A673 (cell line): Measurements from ENCODE around the gene B4GALNT4. TPM values are rescaled to one million over a fixed set of nuclear protein-coding genes. Genes with fewer than 3 reads are reported as not detected.
"Not testable (repeated sequence)": the region's sequence is repeated elsewhere in the genome, so short reads cannot be mapped to it uniquely, and the experiment has no call there.

Source experiments
- BruUV-seq: library from RNA; stranded (reverse); fragments of 400-500 nt; replicated peaks from 2 replicates; lab custom pipeline; 2021; lab: Mats Ljungman, UMichigan
- CTCF ChIA-PET: fragments of 300-600 bp; sonication (Branson Sonifier 250); formaldehyde crosslinking; loops from one replicate; lab custom pipeline; 2022; ENCODE audit warnings: antibody characterized with exemption; lab: Charles Lee
- POLR2A ChIA-PET: fragments of 300-600 bp; sonication (Branson Sonifier 250); formaldehyde crosslinking; loops from one replicate; lab custom pipeline; 2022; ENCODE audit warnings: antibody characterized with exemption; ENCODE audit not compliant: low non-redundant PET; lab: Charles Lee
- DNase-seq: peaks from one replicate; pipeline ENCODE4 v3.0.0-alpha.2; 2015; ENCODE audit warnings: low spot score
- H3K27ac ChIP-seq: fragments of 200-600 bp; sonication (generic); 2 replicates; pipeline ENCODE4 v1.5.1; 2016; ENCODE audit warnings: mixed run types, low read depth, mild to moderate bottlenecking, mixed read lengths, antibody characterized with exemption, low read length; ENCODE audit not compliant: poor library complexity, severe bottlenecking
- H3K27me3 ChIP-seq: fragments of 200-600 bp; sonication (generic); replicated peaks from 2 replicates; pipeline ENCODE4 v1.6.1; 2017; ENCODE audit warnings: mixed run types, low read depth, mild to moderate bottlenecking, mixed read lengths, antibody characterized with exemption, low read length; ENCODE audit not compliant: insufficient read depth, poor library complexity
- H3K36me3 ChIP-seq: fragments of 200-600 bp; sonication (generic); 2 replicates; pipeline ENCODE4 v1.6.1; 2016; ENCODE audit warnings: mixed run types, mild to moderate bottlenecking, mixed read lengths, antibody characterized with exemption, low read length; ENCODE audit not compliant: insufficient read depth, poor library complexity, severe bottlenecking
- H3K4me1 ChIP-seq: fragments of 200-600 bp; sonication (generic); 2 replicates; pipeline ENCODE4 v1.6.1; 2017; ENCODE audit warnings: mixed run types, mild to moderate bottlenecking, mixed read lengths, antibody characterized with exemption, low read length; ENCODE audit not compliant: insufficient read depth, poor library complexity, severe bottlenecking
- H3K4me3 ChIP-seq: fragments of 200-600 bp; sonication (generic); 2 replicates; pipeline ENCODE4 v1.5.1; 2016; ENCODE audit warnings: low read depth, mixed run types, mild to moderate bottlenecking, mixed read lengths, low read length; ENCODE audit not compliant: poor library complexity, severe bottlenecking
- H3K9me3 ChIP-seq: fragments of 200-600 bp; sonication (generic); 2 replicates; pipeline ENCODE4 v1.6.1; 2016; ENCODE audit warnings: mixed run types, low read depth, mild to moderate bottlenecking, mixed read lengths, antibody characterized with exemption, low read length; ENCODE audit not compliant: poor library complexity, severe bottlenecking
- EZH2 ChIP-seq: fragments of 200-600 bp; sonication (generic); IDR thresholded peaks from 2 replicates; pipeline ENCODE4 v1.6.1; 2017; ENCODE audit warnings: borderline replicate concordance, low read depth, mild to moderate bottlenecking, mixed read lengths, antibody characterized with exemption, low read length; ENCODE audit not compliant: poor library complexity, severe bottlenecking
- intact Hi-C: fragments of 100-400 bp; cut with micrococcal nuclease; formaldehyde crosslinking; loops from one replicate; pipeline ENCODE4 v1.10.0; 2022; ENCODE audit not compliant: unreplicated experiment
- total RNA-seq: library from RNA; stranded (reverse); gene quantifications from 2 replicates; pipeline ENCODE4 v1.2.3, GENCODE V29; 2021
- TF ChIP-seq, protein P1 (sequence below): fragments of 300-800, 200-600 bp; sonication (generic); conservative IDR thresholded peaks from 2 replicates; pipeline ENCODE4 v1.5.1; 2017; ENCODE audit warnings: low read depth, mild to moderate bottlenecking, antibody characterized with exemption, low read length, moderate library complexity, mixed read lengths

The B4GALNT4 gene
- total RNA-seq, 1 experiment from 2014 or later, result 19.0 TPM

DNA sequence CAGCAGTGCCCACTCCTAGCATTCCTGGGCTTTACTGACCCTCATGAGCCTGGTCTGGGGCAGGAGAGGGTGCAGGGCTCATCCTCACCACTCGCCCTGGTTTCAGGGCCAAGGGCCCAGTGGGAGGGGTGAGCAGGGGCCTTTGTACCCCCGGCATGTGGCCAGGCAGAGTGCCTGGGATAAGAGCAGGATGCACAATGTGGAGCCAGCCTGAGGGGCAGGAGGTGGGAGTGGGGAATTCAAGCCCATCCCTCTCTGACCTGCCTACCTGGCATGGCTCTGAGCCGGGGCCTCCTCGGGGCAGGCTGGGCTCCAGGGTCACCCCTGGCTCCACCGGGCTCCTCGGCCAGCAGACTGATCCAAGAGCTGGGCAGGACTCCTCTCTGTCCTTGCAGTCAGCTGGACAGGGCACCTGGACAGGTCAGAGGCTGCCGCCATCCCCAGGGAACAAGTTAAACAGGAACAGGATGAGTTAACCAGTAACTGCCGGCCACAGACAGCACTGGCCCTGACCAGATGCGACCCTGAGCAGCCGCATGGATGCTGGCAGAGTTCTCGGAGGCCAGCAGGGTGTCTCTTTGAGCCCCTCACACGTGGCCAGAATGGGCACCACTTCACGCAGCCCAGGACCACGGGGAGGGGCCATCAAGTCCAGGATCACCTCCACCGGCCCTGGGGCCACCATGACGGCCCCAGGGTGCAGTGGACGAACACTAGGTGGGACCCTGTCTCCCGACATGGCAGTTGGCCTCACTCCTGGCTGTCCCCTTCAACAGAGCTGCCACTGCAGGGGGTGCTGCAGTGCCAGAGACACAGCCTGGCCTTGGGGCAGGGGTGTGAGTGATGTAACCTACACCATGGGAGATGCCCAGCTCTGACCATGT, 40.5 kb downstream of the B4GALNT4 start:
- Histone ChIP-seq H3K9me3 (no peaks in the 10 kb centered on the region), H3K27ac (no peak overlapping the region), H3K36me3 (no peaks in the 10 kb centered on the region), H3K27me3 (no peaks in the 10 kb centered on the region), H3K4me3 (no peak overlapping the region), H3K4me1 (peaks cover 7% of the 10 kb centered on the region)
- CTCF ChIA-PET, result no interaction called here
- intact Hi-C loops, result no loop called here
- DNase-seq, result no peak
- BruUV-seq, result no TSS peak
- TF ChIP-seq EZH2, result no peak
- TF ChIP-seq, protein P1, sequence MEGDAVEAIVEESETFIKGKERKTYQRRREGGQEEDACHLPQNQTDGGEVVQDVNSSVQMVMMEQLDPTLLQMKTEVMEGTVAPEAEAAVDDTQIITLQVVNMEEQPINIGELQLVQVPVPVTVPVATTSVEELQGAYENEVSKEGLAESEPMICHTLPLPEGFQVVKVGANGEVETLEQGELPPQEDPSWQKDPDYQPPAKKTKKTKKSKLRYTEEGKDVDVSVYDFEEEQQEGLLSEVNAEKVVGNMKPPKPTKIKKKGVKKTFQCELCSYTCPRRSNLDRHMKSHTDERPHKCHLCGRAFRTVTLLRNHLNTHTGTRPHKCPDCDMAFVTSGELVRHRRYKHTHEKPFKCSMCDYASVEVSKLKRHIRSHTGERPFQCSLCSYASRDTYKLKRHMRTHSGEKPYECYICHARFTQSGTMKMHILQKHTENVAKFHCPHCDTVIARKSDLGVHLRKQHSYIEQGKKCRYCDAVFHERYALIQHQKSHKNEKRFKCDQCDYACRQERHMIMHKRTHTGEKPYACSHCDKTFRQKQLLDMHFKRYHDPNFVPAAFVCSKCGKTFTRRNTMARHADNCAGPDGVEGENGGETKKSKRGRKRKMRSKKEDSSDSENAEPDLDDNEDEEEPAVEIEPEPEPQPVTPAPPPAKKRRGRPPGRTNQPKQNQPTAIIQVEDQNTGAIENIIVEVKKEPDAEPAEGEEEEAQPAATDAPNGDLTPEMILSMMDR, result no peak
- POLR2A ChIA-PET, result no interaction called here

- intact Hi-C loops, H3K4me1 ChIP-seq, H3K9me3 ChIP-seq, POLR2A ChIA-PET, H3K27me3 ChIP-seq, H3K36me3 ChIP-seq, BruUV-seq, H3K27ac ChIP-seq, H3K4me3 ChIP-seq, DNase-seq: not testable (repeated sequence)
- CTCF ChIA-PET, result interaction anchor here (0.7 kb wide), 1 partner anchor 12 kb away, joined by 5 read pairs; no protein-coding TSS in a partner anchor
These were observed 41.4 kb downstream of the B4GALNT4 start for GRCh38 chr11:410711-411110.

GRCh38 chr11:411520-411919, 42.2 kb downstream of the B4GALNT4 start:
- H3K27ac ChIP-seq, H3K9me3 ChIP-seq, CTCF ChIA-PET, POLR2A ChIA-PET, H3K4me3 ChIP-seq, DNase-seq, BruUV-seq, intact Hi-C loops, H3K4me1 ChIP-seq, H3K36me3 ChIP-seq: not testable (repeated sequence)
- peaks cover 14% of the 10 kb centered on the region for H3K27me3 ChIP-seq

- CTCF ChIA-PET, result no interaction called here
- Histone ChIP-seq H3K9me3 (no peaks in the 10 kb centered on the region), H3K36me3 (no peaks in the 10 kb centered on the region), H3K4me1 (no peaks in the 10 kb centered on the region), H3K27me3 (peaks cover 25% of the 10 kb centered on the region), H3K27ac (no peak overlapping the region), H3K4me3 (no peak overlapping the region)
- intact Hi-C loops, result no loop called here
- POLR2A ChIA-PET, result no interaction called here
- BruUV-seq, result no TSS peak
- TF ChIP-seq EZH2, result no peak
- TF ChIP-seq, protein P1, result no peak
- DNase-seq, result no peak
These were observed 43.4 kb downstream of the B4GALNT4 start for GRCh38 chr11:412641-413119.
